SJSA1 (cell line): Measurements from ENCODE around the gene FAM219A. TPM values are rescaled to one million over a fixed set of nuclear protein-coding genes. Genes with fewer than 3 reads are reported as not detected.

Experiments
- total RNA-seq: library from RNA; depleted of rRNA; stranded (reverse); fragments of >200 nt; shearing (Covaris generic); gene quantifications from 2 replicates; pipeline ENCODE4 v1.2.3, GENCODE V29; 2014; rRNA removed

The FAM219A gene
- total RNA-seq, 1 experiment from 2014 or later = 13.3 TPM

Other genes with a start within 250 kb of the FAM219A start
- 2.1 and 4.1 TPM in 2 replicates for gene KIF24, start 129.3 kb downstream of the FAM219A start, total RNA-seq
- 9.7 and 27.0 TPM in 2 replicates for gene NUDT2, start 129.0 kb downstream of the FAM219A start, total RNA-seq
- 0.37 and 0.97 TPM in 2 replicates for gene MYORG, start 81.7 kb downstream of the FAM219A start, total RNA-seq
- not detected in 2 replicates for gene DNAI1, start 235 bp upstream of the FAM219A start, total RNA-seq
- gene ENHO, start 64.4 kb upstream of the FAM219A start, total RNA-seq = not detected in 2 replicates
- gene CNTFR, start 131.2 kb upstream of the FAM219A start, total RNA-seq = not detected in 2 replicates
- 12.3 and 15.6 TPM in 2 replicates for gene RPP25L, start 153.5 kb upstream of the FAM219A start, total RNA-seq
- 70.6 and 110 TPM in 2 replicates for gene DCTN3, start 161.9 kb upstream of the FAM219A start, total RNA-seq
- not detected in 2 replicates for gene ARID3C, start 170.5 kb upstream of the FAM219A start, total RNA-seq
- gene SIGMAR1, start 179.2 kb upstream of the FAM219A start, total RNA-seq = 31.9 and 38.6 TPM in 2 replicates
- gene GALT, start 188.1 kb upstream of the FAM219A start, total RNA-seq = 7.7 and 9.0 TPM in 2 replicates
- gene IL11RA, start 193.6 kb upstream of the FAM219A start, total RNA-seq = 16.4 and 34.4 TPM in 2 replicates
- not detected in 2 replicates for gene CCL27, start 204.1 kb upstream of the FAM219A start, total RNA-seq
- not detected in 2 replicates for gene CCL19, start 232.7 kb upstream of the FAM219A start, total RNA-seq